Fibroblast of villous mesenchyme (primary cell): Measurements from ENCODE around the gene PKP2. TPM values are rescaled to one million over a fixed set of nuclear protein-coding genes. Genes with fewer than 3 reads are reported as not detected.
"Not testable (repeated sequence)": the region's sequence is repeated elsewhere in the genome, so short reads cannot be mapped to it uniquely, and the experiment has no call there.

ENCODE experiments used
- DNase-seq: peaks from one replicate; pipeline ENCODE4 v3.0.0-alpha.2; 2010; ENCODE audit warnings: low read depth
- H3K4me3 ChIP-seq: 2 replicates; pipeline ENCODE4 v1.5.1; 2011; ENCODE audit warnings: low read depth, mild to moderate bottlenecking, low read length
- CTCF ChIP-seq: IDR thresholded peaks from 2 replicates; pipeline ENCODE4 v1.5.1; 2012; ENCODE audit warnings: low read depth, mild to moderate bottlenecking, low read length; ENCODE audit not compliant: insufficient read depth
- total RNA-seq: library from RNA; depleted of rRNA; stranded (reverse); fragments of >200 nt; gene quantifications from 2 replicates; pipeline ENCODE4 v1.2.3, GENCODE V29; 2012

Gene PKP2
- total RNA-seq, 1 donor, result 9.5 TPM

- no peak for TF ChIP-seq CTCF
- peak; percentile 50 for DNase-seq
- peak overlapping the region; percentile 74 for H3K4me3 ChIP-seq
These were observed 669 bp upstream of the PKP2 start for GRCh38 chr12:32897281-32897610.

- DNase-seq, result no peak
- peak; percentile 15 for TF ChIP-seq CTCF
- peak overlapping the region; percentile 74 for H3K4me3 ChIP-seq
These were observed 717 bp downstream of the PKP2 start for GRCh38 chr12:32895688-32896431.

GRCh38 chr12:32894566-32894965 is 2.0 kb downstream of the PKP2 start:
- TF ChIP-seq CTCF, result no peak
- DNase-seq, result peak; percentile 26
- H3K4me3 ChIP-seq, result peak overlapping the region; percentile 26

- no peak for TF ChIP-seq CTCF
- peak; percentile 35 for DNase-seq
- peak overlapping the region; percentile 10 for H3K4me3 ChIP-seq
These were observed 3.1 kb downstream of the PKP2 start for GRCh38 chr12:32893458-32893857.

GRCh38 chr12:32893043-32893442 is 3.5 kb downstream of the PKP2 start:
- no peak for TF ChIP-seq CTCF

GRCh38 chr12:32892369-32892768 is 4.2 kb downstream of the PKP2 start:
- DNase-seq, H3K4me3 ChIP-seq: not testable (repeated sequence)

More at GRCh38 chr12:32893043-32893442, 3.5 kb downstream of the PKP2 start:
- DNase-seq, result no peak
- H3K4me3 ChIP-seq, result peak overlapping the region; percentile 10

GRCh38 chr12:32891956-32892355 is 4.6 kb downstream of the PKP2 start:
- TF ChIP-seq CTCF, result no peak
- H3K4me3 ChIP-seq, result no peak overlapping the region
- no peak for DNase-seq
